Measurements from ENCODE around the gene RASSF3. TPM values are rescaled to one million over a fixed set of nuclear protein-coding genes. Genes with fewer than 3 reads are reported as not detected.
A peak's percentile ranks its signal among the peaks of the same experiment; 100 is the strongest.
"Not testable (repeated sequence)": the region's sequence is repeated elsewhere in the genome, so short reads cannot be mapped to it uniquely, and the experiment has no call there.

The RASSF3 gene
- total RNA-seq, 2 experiments from 2014 or later: 81.3 to 83.7 TPM

- Mint-ChIP-seq H3K36me3 (ENCODE audit: low read depth) (peaks cover 28% of the 10 kb centered on the region), H3K27ac (peak overlapping the region; percentile 75), H3K4me1 (peaks cover 41% of the 10 kb centered on the region), H3K9me3 (peaks cover under 1% of the 10 kb centered on the region), H3K4me3 (peak overlapping the region; percentile 40), H3K27me3 (no peaks in the 10 kb centered on the region)
- POLR2A ChIA-PET: interaction anchor here (0.9 to 1.8 kb wide), 6 partner anchors 15 to 76 kb away, joined by 3 to 8 read pairs (median 6); partner anchors contain the start of gene RASSF3
- CTCF ChIA-PET: interaction anchor here (0.7 to 1.3 kb wide), 6 partner anchors 9 to 85 kb away, joined by 3 to 4 read pairs (median 3); no protein-coding TSS in a partner anchor
- DNase-seq: peak; percentile 24
Observed at GRCh38 chr12:64625243-64626077, 15.2 kb downstream of the RASSF3 start.

DNA sequence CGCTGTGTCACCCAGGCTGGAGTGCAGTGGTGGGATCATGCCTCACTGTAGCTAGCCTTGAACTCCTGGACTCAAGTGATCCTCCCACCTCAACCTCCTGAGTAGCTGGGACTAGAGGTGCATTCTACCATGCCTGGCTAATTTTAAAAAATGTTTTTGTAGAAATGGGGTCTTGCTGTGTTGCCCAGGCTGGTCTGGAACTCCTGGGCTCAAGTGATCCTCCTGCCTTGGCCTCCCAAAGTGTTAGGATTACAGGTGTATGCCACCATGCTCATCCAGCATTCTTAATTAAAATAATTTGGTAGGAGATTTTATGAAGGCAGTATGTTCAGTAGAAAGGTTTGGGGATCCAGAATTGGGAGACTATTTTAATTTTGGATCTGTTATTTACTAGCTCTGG is 16.3 kb downstream of the RASSF3 start:
- H3K27me3 Mint-ChIP-seq, H3K9me3 Mint-ChIP-seq, H3K27ac Mint-ChIP-seq, DNase-seq, H3K4me3 Mint-ChIP-seq: not testable (repeated sequence)
- Mint-ChIP-seq H3K4me1 (peaks cover 49% of the 10 kb centered on the region), H3K36me3 (ENCODE audit: low read depth) (peaks cover 39% of the 10 kb centered on the region)
- ChIA-PET POLR2A (interaction anchor here (0.9 to 1.8 kb wide), 5 partner anchors 39 to 77 kb away, joined by 3 to 6 read pairs (median 6); no protein-coding TSS in a partner anchor), CTCF (interaction anchor here (0.7 to 1.4 kb wide), 4 partner anchors 15 to 77 kb away, joined by 3 to 4 read pairs (median 4); no protein-coding TSS in a partner anchor)

DNA sequence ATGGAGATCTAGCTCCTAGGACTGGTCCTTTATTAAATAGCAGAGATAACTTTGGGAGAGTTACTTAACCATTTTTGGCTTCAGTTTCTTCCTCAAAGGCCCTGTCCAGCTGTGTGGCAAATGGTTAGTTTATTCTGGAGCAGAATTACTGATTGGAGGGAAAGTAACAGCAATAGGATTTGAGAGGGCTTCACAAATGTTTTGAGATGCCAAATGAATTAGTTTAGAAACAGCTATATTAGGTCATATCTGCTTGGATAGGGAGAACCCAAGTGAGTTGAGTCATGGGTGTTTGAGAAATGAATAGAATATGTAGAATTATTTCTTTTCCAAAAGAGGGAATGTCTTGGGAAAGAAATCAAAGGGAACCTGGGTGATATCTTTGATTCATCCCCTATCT is 17.5 kb downstream of the RASSF3 start:
- Mint-ChIP-seq H3K9me3 (peaks cover 13% of the 10 kb centered on the region), H3K27ac (no peak overlapping the region), H3K27me3 (no peaks in the 10 kb centered on the region), H3K4me1 (peaks cover 57% of the 10 kb centered on the region), H3K36me3 (ENCODE audit: low read depth) (peaks cover 48% of the 10 kb centered on the region), H3K4me3 (no peak overlapping the region)
- ChIA-PET CTCF (interaction anchor here (1.0 to 1.4 kb wide), 3 partner anchors 17 to 78 kb away, joined by 3 to 4 read pairs (median 4); no protein-coding TSS in a partner anchor), POLR2A (interaction anchor here (1.1 kb wide), 1 partner anchor 18 kb away, joined by 3 read pairs; no protein-coding TSS in a partner anchor)
- DNase-seq: no peak

GRCh38 chr12:64631197-64631596 is 20.9 kb downstream of the RASSF3 start:
- peaks cover 64% of the 10 kb centered on the region for H3K36me3 Mint-ChIP-seq (ENCODE audit: low read depth)
- DNase-seq: no peak
- peaks cover 19% of the 10 kb centered on the region for H3K9me3 Mint-ChIP-seq
- no peak overlapping the region for H3K27ac Mint-ChIP-seq
- H3K4me3 Mint-ChIP-seq: no peak overlapping the region
- CTCF ChIA-PET: no interaction called here
- peaks cover 59% of the 10 kb centered on the region for H3K4me1 Mint-ChIP-seq
- POLR2A ChIA-PET: no interaction called here
- no peaks in the 10 kb centered on the region for H3K27me3 Mint-ChIP-seq

DNA sequence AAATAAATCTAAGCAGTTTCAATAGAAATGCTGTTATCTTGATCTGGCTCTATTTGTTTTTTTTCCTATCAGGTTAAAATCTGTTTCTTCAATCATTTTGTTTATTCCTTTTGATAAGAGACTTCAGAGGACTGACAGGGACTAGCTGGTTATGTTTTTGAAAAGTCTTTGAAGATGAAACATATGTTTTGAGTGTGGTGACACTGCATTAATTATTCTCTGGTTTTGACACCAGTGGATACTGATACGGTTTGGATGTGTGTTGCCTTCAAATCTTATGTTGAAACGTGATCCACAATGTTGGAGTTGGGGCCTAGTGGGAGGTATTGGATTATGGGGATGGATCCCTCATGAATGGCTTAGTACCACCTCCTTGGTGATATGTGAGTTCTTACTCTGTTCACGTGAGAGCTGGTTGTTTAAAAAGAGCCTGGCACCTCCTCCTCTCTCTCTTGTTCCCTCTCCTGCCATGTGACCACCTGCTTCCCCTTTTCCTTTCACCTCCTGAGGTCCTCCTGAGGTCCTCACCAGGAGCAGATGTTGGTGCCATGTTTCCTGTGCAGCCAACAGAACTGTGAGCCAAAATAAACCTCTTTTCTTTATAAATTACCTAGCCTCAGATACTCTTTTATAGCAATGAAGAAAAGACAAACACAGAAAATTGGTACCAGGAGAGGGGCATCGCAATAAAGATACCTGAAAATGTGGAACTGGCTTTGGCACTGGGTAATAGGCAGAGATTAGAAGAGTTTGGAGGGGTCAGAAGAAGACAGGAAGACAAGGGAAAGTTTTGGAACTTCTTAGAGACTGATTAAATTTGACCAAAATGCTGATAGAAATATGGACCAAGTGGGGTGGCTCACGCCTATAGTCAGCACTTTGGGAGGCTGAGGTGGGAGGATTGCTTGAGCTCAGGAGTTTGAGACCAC is 23.0 kb downstream of the RASSF3 start:
- ChIA-PET POLR2A (interaction anchor here (1.0 kb wide), 1 partner anchor 35 kb away, joined by 3 read pairs; no protein-coding TSS in a partner anchor), CTCF (interaction anchor here (0.5 to 1.2 kb wide), 2 partner anchors 8 to 22 kb away, joined by 3 read pairs; no protein-coding TSS in a partner anchor)
- no peak overlapping the region for H3K4me3 Mint-ChIP-seq
- peaks cover 54% of the 10 kb centered on the region for H3K4me1 Mint-ChIP-seq
- no peaks in the 10 kb centered on the region for H3K27me3 Mint-ChIP-seq
- peaks cover 62% of the 10 kb centered on the region for H3K36me3 Mint-ChIP-seq (ENCODE audit: low read depth)
- DNase-seq: no peak
- peaks cover 19% of the 10 kb centered on the region for H3K9me3 Mint-ChIP-seq
- H3K27ac Mint-ChIP-seq: peak overlapping the region; percentile 49

DNA sequence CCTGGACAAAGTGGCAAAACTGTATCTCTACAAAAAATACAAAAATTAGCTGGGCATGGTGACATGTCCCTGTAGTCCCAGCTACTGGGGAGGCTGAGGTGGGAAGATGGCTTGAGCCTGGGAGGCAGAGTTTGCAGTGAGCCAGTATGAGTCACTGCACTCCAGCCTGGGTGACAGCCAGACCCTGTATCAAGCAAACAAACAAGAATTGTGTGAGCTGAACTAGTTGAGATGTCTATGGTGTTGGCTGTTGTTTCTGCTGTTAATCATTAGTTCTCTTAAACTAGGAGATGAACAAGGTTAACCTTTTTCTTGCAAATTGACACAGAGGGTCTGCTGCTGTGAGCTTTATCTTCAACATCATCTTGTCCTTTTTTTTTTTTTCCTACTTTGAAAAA is 23.6 kb downstream of the RASSF3 start:
- POLR2A ChIA-PET: no interaction called here
- H3K36me3 Mint-ChIP-seq (ENCODE audit: low read depth): peaks cover 64% of the 10 kb centered on the region
- no peaks in the 10 kb centered on the region for H3K27me3 Mint-ChIP-seq
- peaks cover 19% of the 10 kb centered on the region for H3K9me3 Mint-ChIP-seq
- peaks cover 58% of the 10 kb centered on the region for H3K4me1 Mint-ChIP-seq
- CTCF ChIA-PET: interaction anchor here (0.5 to 1.2 kb wide), 2 partner anchors 9 to 23 kb away, joined by 3 read pairs; no protein-coding TSS in a partner anchor
- peak overlapping the region; percentile 49 for H3K27ac Mint-ChIP-seq
- DNase-seq: no peak
- H3K4me3 Mint-ChIP-seq: no peak overlapping the region

GRCh38 chr12:64634508-64635092 is 24.3 kb downstream of the RASSF3 start:
- DNase-seq: no peak
- no peak overlapping the region for H3K27ac Mint-ChIP-seq
- no peaks in the 10 kb centered on the region for H3K27me3 Mint-ChIP-seq
- H3K4me3 Mint-ChIP-seq: no peak overlapping the region
- ChIA-PET CTCF (no interaction called here), POLR2A (no interaction called here)
- H3K36me3 Mint-ChIP-seq (ENCODE audit: low read depth): peaks cover 61% of the 10 kb centered on the region
- peaks cover 19% of the 10 kb centered on the region for H3K9me3 Mint-ChIP-seq
- peaks cover 59% of the 10 kb centered on the region for H3K4me1 Mint-ChIP-seq

GRCh38 chr12:64635356-64635998 is 25.2 kb downstream of the RASSF3 start:
- peaks cover 18% of the 10 kb centered on the region for H3K9me3 Mint-ChIP-seq
- DNase-seq: no peak
- peaks cover 64% of the 10 kb centered on the region for H3K4me1 Mint-ChIP-seq
- no peak overlapping the region for H3K4me3 Mint-ChIP-seq
- ChIA-PET POLR2A (no interaction called here), CTCF (no interaction called here)
- H3K36me3 Mint-ChIP-seq (ENCODE audit: low read depth): peaks cover 58% of the 10 kb centered on the region
- H3K27me3 Mint-ChIP-seq: no peaks in the 10 kb centered on the region
- no peak overlapping the region for H3K27ac Mint-ChIP-seq

DNA sequence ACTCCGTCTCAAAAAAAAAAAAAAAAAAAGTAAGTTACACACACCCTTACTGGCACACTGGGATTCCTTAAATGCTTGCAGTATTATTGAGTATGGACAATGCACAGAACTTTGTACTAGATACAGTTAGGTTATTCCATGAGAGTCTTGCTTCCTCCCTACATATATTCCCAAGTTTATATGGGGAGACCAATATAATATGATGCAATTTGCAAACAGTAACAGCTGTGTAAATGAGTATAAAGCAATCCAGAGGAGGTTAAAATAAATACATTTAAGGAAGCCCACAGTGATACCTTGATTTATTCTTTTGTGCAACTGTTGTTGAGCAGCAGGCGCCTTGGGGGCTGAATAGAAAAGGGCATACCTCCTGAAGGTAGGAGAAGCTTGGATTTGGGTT is 26.6 kb downstream of the RASSF3 start:
- H3K4me1 Mint-ChIP-seq: peaks cover 50% of the 10 kb centered on the region
- POLR2A ChIA-PET: no interaction called here

DNA sequence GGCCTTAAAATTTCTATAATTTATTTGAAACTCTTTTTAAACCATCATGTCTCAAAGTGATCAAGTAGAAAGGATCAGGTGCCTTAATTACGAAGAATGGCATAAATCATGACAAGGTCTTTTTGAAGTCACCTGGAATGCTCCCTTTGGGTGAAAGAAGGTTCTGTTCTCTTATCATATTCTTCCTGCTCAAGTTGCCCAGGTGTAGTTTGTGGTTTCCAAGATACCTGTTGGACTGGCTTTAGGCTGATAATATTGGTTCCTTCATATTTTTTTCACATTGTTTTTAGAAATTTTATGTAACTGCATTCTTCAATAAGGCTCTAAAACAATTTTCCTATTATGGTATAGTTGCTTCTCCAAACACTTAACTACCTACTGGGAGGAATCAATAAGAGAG is 29.2 kb downstream of the RASSF3 start:
- ChIA-PET POLR2A (no interaction called here), CTCF (no interaction called here)
- H3K27me3 Mint-ChIP-seq: no peaks in the 10 kb centered on the region
- no peak overlapping the region for H3K27ac Mint-ChIP-seq
- H3K9me3 Mint-ChIP-seq: no peaks in the 10 kb centered on the region
- peaks cover 29% of the 10 kb centered on the region for H3K36me3 Mint-ChIP-seq (ENCODE audit: low read depth)
- H3K4me1 Mint-ChIP-seq: peaks cover 41% of the 10 kb centered on the region
- no peak for DNase-seq
- no peak overlapping the region for H3K4me3 Mint-ChIP-seq

More for the DNA sequence above, 26.6 kb downstream of the RASSF3 start:
- Mint-ChIP-seq H3K27me3 (no peaks in the 10 kb centered on the region), H3K4me3 (no peak overlapping the region), H3K27ac (no peak overlapping the region), H3K36me3 (ENCODE audit: low read depth) (peaks cover 44% of the 10 kb centered on the region), H3K9me3 (peaks cover 13% of the 10 kb centered on the region)
- CTCF ChIA-PET: interaction anchor here (1.1 kb wide), 1 partner anchor 61 kb away, joined by 3 read pairs; no protein-coding TSS in a partner anchor
- DNase-seq: no peak

DNA sequence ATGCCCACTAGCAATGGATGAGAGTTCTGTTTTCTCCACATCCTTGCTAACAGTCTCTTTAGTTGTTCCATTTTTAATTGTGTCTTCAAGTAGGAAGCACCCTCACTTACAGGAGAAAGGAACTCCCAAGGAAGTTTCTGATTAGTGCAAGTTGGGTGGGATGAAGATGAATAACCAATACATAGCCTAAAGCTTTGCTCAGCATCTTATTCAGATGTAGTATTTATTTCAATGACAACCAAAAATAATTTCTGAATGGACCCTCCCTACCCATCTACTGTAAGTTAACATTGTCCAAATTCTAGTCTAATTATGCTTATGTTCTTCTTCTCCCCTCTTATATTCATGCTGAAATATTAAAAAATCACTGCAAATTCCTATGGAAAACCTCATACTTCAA is 36.0 kb downstream of the RASSF3 start:
- no peak for DNase-seq
- ChIA-PET POLR2A (no interaction called here), CTCF (no interaction called here)
- no peak overlapping the region for H3K4me3 Mint-ChIP-seq
- H3K36me3 Mint-ChIP-seq (ENCODE audit: low read depth): peaks cover 32% of the 10 kb centered on the region
- no peaks in the 10 kb centered on the region for H3K27me3 Mint-ChIP-seq
- H3K27ac Mint-ChIP-seq: no peak overlapping the region
- H3K4me1 Mint-ChIP-seq: peaks cover 42% of the 10 kb centered on the region
- H3K9me3 Mint-ChIP-seq: no peaks in the 10 kb centered on the region

GRCh38 chr12:64649487-64649886 is 39.2 kb downstream of the RASSF3 start:
- H3K9me3 Mint-ChIP-seq: no peaks in the 10 kb centered on the region
- no peak overlapping the region for H3K4me3 Mint-ChIP-seq
- H3K4me1 Mint-ChIP-seq: peaks cover 39% of the 10 kb centered on the region
- H3K36me3 Mint-ChIP-seq (ENCODE audit: low read depth): peaks cover 25% of the 10 kb centered on the region
- H3K27me3 Mint-ChIP-seq: no peaks in the 10 kb centered on the region
- DNase-seq: no peak
- POLR2A ChIA-PET: interaction anchor here (0.7 kb wide), 1 partner anchor 16 kb away, joined by 3 read pairs; no protein-coding TSS in a partner anchor
- no peak overlapping the region for H3K27ac Mint-ChIP-seq
- CTCF ChIA-PET: no interaction called here

All from activated CD4-positive, alpha-beta memory T cell treated with anti-CD3 and anti-CD28 coated beads, Interleukin-2, amount 10 ng/mL, durations not matched to agents 7 days and 5 days (primary cell).